ENCODE data around the gene AGAP6.

GRCh38 chr10:49941447-49942338 lies 46.5 kb upstream of the AGAP6 start, which contains the start of the genes PARG and TIMM23B:
- TF ChIP-seq POLR2AphosphoS5 (IDR thresholded peaks at IDR 0.05; ENCODE audit: low read depth, low read length) = peak; percentile 67
- peak; percentile 81; the same call in 1 of the 2 replicates for TF ChIP-seq POLR2A (IDR thresholded peaks at IDR 0.05; ENCODE audit: low read depth, low read length)
- TF ChIP-seq TAF1 (IDR thresholded peaks at IDR 0.05; ENCODE audit: borderline replicate concordance, low read depth, low read length) = peak; percentile 49; the same call in 1 of the 2 replicates

Data from GM12892 (cell line).